Measurements from ENCODE around the gene MGAM2. TPM values are rescaled to one million over a fixed set of nuclear protein-coding genes. Genes with fewer than 3 reads are reported as not detected.

The MGAM2 gene
- total and polyA plus RNA-seq, 4 donors = 0.09 to 0.59 (median 0.11) TPM

DNA sequence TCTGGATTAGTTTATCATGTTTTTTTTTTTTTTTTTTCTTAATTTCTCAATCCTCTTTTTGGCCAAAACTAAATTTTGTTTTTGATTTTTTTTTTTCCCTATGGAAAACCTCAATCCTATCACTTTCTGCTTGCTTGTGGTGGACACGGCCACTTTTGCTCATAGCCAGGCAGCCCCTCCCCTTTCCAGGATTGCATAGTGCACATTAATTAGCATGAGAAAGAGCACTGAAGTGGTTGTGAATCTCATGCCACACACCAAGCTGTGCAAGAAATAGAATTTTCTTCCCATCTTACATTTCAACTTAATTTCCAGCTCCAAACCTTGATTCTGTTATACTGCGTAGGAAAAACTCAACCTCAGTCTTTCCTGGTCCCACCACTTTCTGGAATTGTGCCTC lies 34.6 kb downstream of the MGAM2 start (continued):
- TF ChIP-seq, protein P1, sequence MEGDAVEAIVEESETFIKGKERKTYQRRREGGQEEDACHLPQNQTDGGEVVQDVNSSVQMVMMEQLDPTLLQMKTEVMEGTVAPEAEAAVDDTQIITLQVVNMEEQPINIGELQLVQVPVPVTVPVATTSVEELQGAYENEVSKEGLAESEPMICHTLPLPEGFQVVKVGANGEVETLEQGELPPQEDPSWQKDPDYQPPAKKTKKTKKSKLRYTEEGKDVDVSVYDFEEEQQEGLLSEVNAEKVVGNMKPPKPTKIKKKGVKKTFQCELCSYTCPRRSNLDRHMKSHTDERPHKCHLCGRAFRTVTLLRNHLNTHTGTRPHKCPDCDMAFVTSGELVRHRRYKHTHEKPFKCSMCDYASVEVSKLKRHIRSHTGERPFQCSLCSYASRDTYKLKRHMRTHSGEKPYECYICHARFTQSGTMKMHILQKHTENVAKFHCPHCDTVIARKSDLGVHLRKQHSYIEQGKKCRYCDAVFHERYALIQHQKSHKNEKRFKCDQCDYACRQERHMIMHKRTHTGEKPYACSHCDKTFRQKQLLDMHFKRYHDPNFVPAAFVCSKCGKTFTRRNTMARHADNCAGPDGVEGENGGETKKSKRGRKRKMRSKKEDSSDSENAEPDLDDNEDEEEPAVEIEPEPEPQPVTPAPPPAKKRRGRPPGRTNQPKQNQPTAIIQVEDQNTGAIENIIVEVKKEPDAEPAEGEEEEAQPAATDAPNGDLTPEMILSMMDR (IDR thresholded peaks at IDR 0.05; ENCODE audit: low read depth, low read length, missing input control) = no peak
- TF ChIP-seq, protein P2, sequence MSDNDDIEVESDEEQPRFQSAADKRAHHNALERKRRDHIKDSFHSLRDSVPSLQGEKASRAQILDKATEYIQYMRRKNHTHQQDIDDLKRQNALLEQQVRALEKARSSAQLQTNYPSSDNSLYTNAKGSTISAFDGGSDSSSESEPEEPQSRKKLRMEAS (IDR thresholded peaks at IDR 0.05) = no peak
- no peak for TF ChIP-seq TAF1 (conservative IDR thresholded peaks at IDR 0.05)
- no peak for TF ChIP-seq HNF4G (IDR thresholded peaks at IDR 0.05)

DNA sequence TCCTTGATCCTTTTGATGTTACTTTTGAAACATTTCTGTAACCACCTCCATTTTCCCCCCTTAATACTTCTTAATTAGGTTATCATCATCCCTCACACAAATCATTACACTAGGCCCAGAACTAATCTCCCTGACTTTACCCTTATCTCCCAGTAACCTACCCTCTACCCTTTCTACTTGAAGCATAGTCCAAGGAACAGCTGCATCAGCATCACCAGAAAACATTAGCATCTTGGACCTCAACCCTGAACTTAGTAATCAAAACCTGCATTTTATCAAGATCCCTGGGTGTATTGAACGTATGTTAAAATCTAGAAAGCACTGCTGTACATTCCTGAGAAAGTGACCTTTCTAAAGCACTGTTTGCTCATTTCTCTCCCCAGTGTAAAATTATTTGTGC lies 38.8 kb downstream of the MGAM2 start:
- H3K36me3 ChIP-seq (ENCODE audit: control insufficient read depth in 4 of 4, insufficient read depth in 3 of 4, low read depth in 1 of 4, low read length in 3 of 4) = no peaks in the 10 kb centered on the region
- TF ChIP-seq RXRA (IDR thresholded peaks at IDR 0.05) = no peak
- no peak for TF ChIP-seq YY1 (IDR thresholded peaks at IDR 0.05)
- TF ChIP-seq NR2F2 (IDR thresholded peaks at IDR 0.05) = no peak
- TF ChIP-seq, protein P2 (IDR thresholded peaks at IDR 0.05) = no peak
- TF ChIP-seq SP1 (IDR thresholded peaks at IDR 0.05) = no peak
- no peak for TF ChIP-seq HNF4G (IDR thresholded peaks at IDR 0.05)
- TF ChIP-seq, protein P3, sequence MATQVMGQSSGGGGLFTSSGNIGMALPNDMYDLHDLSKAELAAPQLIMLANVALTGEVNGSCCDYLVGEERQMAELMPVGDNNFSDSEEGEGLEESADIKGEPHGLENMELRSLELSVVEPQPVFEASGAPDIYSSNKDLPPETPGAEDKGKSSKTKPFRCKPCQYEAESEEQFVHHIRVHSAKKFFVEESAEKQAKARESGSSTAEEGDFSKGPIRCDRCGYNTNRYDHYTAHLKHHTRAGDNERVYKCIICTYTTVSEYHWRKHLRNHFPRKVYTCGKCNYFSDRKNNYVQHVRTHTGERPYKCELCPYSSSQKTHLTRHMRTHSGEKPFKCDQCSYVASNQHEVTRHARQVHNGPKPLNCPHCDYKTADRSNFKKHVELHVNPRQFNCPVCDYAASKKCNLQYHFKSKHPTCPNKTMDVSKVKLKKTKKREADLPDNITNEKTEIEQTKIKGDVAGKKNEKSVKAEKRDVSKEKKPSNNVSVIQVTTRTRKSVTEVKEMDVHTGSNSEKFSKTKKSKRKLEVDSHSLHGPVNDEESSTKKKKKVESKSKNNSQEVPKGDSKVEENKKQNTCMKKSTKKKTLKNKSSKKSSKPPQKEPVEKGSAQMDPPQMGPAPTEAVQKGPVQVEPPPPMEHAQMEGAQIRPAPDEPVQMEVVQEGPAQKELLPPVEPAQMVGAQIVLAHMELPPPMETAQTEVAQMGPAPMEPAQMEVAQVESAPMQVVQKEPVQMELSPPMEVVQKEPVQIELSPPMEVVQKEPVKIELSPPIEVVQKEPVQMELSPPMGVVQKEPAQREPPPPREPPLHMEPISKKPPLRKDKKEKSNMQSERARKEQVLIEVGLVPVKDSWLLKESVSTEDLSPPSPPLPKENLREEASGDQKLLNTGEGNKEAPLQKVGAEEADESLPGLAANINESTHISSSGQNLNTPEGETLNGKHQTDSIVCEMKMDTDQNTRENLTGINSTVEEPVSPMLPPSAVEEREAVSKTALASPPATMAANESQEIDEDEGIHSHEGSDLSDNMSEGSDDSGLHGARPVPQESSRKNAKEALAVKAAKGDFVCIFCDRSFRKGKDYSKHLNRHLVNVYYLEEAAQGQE (IDR thresholded peaks at IDR 0.05) = no peak
- TF ChIP-seq FOXA1 (IDR thresholded peaks at IDR 0.05) = no peak
- TF ChIP-seq, protein P4, sequence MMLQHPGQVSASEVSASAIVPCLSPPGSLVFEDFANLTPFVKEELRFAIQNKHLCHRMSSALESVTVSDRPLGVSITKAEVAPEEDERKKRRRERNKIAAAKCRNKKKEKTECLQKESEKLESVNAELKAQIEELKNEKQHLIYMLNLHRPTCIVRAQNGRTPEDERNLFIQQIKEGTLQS (IDR thresholded peaks at IDR 0.05) = no peak
- TF ChIP-seq, protein P5, sequence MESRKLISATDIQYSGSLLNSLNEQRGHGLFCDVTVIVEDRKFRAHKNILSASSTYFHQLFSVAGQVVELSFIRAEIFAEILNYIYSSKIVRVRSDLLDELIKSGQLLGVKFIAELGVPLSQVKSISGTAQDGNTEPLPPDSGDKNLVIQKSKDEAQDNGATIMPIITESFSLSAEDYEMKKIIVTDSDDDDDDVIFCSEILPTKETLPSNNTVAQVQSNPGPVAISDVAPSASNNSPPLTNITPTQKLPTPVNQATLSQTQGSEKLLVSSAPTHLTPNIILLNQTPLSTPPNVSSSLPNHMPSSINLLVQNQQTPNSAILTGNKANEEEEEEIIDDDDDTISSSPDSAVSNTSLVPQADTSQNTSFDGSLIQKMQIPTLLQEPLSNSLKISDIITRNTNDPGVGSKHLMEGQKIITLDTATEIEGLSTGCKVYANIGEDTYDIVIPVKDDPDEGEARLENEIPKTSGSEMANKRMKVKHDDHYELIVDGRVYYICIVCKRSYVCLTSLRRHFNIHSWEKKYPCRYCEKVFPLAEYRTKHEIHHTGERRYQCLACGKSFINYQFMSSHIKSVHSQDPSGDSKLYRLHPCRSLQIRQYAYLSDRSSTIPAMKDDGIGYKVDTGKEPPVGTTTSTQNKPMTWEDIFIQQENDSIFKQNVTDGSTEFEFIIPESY (IDR thresholded peaks at IDR 0.05) = no peak
- TF ChIP-seq JUND (IDR thresholded peaks at IDR 0.05) = no peak
- TF ChIP-seq, protein P1 (IDR thresholded peaks at IDR 0.05; ENCODE audit: low read depth, low read length, missing input control) = no peak
- no peak for TF ChIP-seq GABPA (IDR thresholded peaks at IDR 0.05 in 1 of 2, conservative IDR thresholded peaks at IDR 0.05 in 1 of 2)
- TF ChIP-seq TAF1 (conservative IDR thresholded peaks at IDR 0.05) = no peak
- H3K27me3 ChIP-seq (ENCODE audit: control insufficient read depth in 4 of 4, insufficient read depth in 4 of 4, low read length in 3 of 4) = no peaks in the 10 kb centered on the region
- H3K9me3 ChIP-seq (ENCODE audit: control insufficient read depth in 4 of 4, low read length in 3 of 4) = no peaks in the 10 kb centered on the region
- H3K9ac ChIP-seq (ENCODE audit: low read depth in 1 of 2, low read length in 2 of 2) = no peak overlapping the region
- no peaks in the 10 kb centered on the region for H3K4me1 ChIP-seq (ENCODE audit: control insufficient read depth in 4 of 4, insufficient read depth in 4 of 4, low read length in 3 of 4)
- no peak for DNase-seq (ENCODE audit: low spot score)
- no peak overlapping the region for H3K27ac ChIP-seq (ENCODE audit: low read depth in 1 of 2, low read length in 2 of 2)
- WGBS = 82% methylated on average over 1 of the region's 1 CpG
- no peak overlapping the region for H3K4me3 ChIP-seq (ENCODE audit: low read depth in 1 of 3, low read length in 3 of 3)

Data from liver (tissue), 9 donors.